Measurements from ENCODE around the gene SYT8.
A peak's percentile ranks its signal among the peaks of the same experiment; 100 is the strongest.

SYT8 gene

DNA sequence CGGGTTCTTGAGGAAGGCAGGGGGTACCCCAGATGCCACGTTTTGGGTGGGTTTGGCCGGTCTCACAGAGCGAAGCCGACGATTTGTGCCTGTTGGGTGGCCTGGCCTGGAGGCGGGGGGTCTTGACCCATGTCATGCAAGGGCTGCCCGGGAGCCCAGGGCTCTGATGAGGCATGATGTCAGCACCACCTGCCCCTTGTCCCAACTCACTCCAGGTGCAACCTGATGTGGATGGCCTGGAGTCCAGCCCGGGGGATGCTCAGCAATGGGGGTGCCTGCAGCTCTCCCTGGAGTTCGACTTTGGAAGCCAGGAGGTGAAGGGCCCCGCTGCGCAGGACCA, 851 bp downstream of the SYT8 start:
- Histone ChIP-seq H3K4ac (ENCODE audit: low read depth, low read length) (no peak overlapping the region), H2BK120ac (ENCODE audit: insufficient read depth, low read length, poor library complexity) (peak overlapping the region; percentile 90), H3K4me3 (ENCODE audit: low read depth, low read length) (no peak overlapping the region), H2AK5ac (ENCODE audit: low read length) (peak overlapping the region; percentile 79), H2BK12ac (ENCODE audit: low read length) (peak overlapping the region; percentile 32), H2AFZ (ENCODE audit: insufficient read depth, low read length, poor library complexity) (no peak overlapping the region), H3K4me1 (ENCODE audit: control insufficient read depth in 1 of 2, insufficient read depth in 2 of 2, low read length in 2 of 2) (peaks cover 19 to 30% of the 10 kb centered on the region in 2 experiments), H4K8ac (ENCODE audit: low read depth, low read length) (no peak overlapping the region), H3K14ac (ENCODE audit: low read length) (peak overlapping the region; percentile 41), H3K79me1 (ENCODE audit: low read length) (peaks cover 25% of the 10 kb centered on the region), H2BK5ac (ENCODE audit: low read depth, low read length, poor library complexity) (no peak overlapping the region), H4K12ac (ENCODE audit: low read depth, low read length) (no peak overlapping the region), H3K9me3 (ENCODE audit: insufficient read depth, low read depth, low read length) (no peaks in the 10 kb centered on the region), H3K27me3 (ENCODE audit: insufficient read depth, low read length) (no peaks in the 10 kb centered on the region), H3K27ac (ENCODE audit: low read depth, low read length) (no peak overlapping the region), H3K4me2 (ENCODE audit: low read length) (no peak overlapping the region), H3K18ac (ENCODE audit: low read length) (no peak overlapping the region), H3K36me3 (ENCODE audit: control insufficient read depth in 1 of 2, insufficient read depth in 2 of 2, low read length in 2 of 2) (no peaks in the 10 kb centered on the region), H3K79me2 (ENCODE audit: control insufficient read depth, insufficient read depth, low read length, poor library complexity) (peaks cover 3% of the 10 kb centered on the region), H3K9ac (ENCODE audit: low read length) (no peak overlapping the region), H3K23ac (ENCODE audit: low read length) (no peak overlapping the region), H4K91ac (ENCODE audit: low read depth, low read length) (peak overlapping the region; percentile 94)
- DNase-seq, result peak; percentile 80 to 87
- no CpG with 5 or more reads among the region's 12 CpGs for WGBS (ENCODE audit: extremely low coverage, insufficient coverage, insufficient read length)

DNA sequence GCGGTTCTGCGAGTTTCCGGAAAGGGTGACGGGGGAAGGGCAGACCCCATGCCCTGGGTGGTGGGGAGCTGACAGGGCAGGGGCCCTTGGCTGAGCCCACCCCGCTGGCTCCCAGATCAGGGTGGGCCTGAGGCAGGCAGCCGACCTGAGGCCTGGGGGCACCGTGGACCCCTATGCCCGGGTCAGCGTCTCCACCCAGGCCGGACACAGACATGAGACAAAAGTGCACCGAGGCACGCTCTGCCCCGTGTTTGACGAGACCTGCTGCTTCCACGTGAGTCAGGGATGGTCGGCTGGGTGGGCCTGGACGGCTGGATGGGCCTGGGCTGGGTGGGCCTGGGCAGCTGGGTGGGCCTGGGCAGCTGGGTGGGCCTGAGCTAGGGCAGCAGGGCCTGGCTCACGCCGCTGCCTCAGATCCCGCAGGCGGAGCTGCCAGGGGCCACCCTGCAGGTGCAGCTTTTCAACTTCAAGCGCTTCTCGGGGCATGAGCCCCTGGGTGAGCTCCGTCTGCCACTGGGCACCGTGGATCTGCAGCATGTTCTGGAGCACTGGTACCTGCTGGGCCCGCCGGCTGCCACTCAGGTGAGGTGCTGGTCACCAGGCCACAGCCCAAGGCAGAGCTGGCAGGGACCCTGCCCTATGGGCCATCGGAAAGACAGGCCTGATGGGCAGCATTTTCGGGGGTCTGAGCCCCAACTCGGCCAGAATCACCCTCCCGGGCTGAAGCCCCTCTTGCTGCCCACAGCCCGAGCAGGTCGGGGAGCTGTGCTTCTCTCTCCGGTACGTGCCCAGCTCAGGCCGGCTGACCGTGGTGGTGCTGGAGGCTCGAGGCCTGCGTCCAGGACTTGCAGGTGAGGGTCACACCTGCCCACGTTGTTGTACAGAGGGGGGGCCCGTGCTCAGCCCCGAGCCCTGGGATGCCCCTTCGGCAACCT, 1.5 kb downstream of the SYT8 start:
- Histone ChIP-seq H3K4me2 (ENCODE audit: low read length) (no peak overlapping the region), H4K8ac (ENCODE audit: low read depth, low read length) (no peak overlapping the region), H3K79me2 (ENCODE audit: control insufficient read depth, insufficient read depth, low read length, poor library complexity) (peaks cover 3% of the 10 kb centered on the region), H3K36me3 (ENCODE audit: control insufficient read depth in 1 of 2, insufficient read depth in 2 of 2, low read length in 2 of 2) (no peaks in the 10 kb centered on the region), H3K18ac (ENCODE audit: low read length) (no peak overlapping the region), H2AK5ac (ENCODE audit: low read length) (peak overlapping the region; percentile 26), H3K4me1 (ENCODE audit: control insufficient read depth in 1 of 2, insufficient read depth in 2 of 2, low read length in 2 of 2) (peaks cover 18 to 26% of the 10 kb centered on the region in 2 experiments), H3K9me3 (ENCODE audit: insufficient read depth, low read depth, low read length) (no peaks in the 10 kb centered on the region), H2BK5ac (ENCODE audit: low read depth, low read length, poor library complexity) (no peak overlapping the region), H3K4ac (ENCODE audit: low read depth, low read length) (no peak overlapping the region), H3K4me3 (ENCODE audit: low read depth, low read length) (no peak overlapping the region), H3K14ac (ENCODE audit: low read length) (no peak overlapping the region), H2BK12ac (ENCODE audit: low read length) (peak overlapping the region; percentile 37), H2BK120ac (ENCODE audit: insufficient read depth, low read length, poor library complexity) (no peak overlapping the region), H3K79me1 (ENCODE audit: low read length) (peaks cover 24% of the 10 kb centered on the region), H3K27ac (ENCODE audit: low read depth, low read length) (no peak overlapping the region), H3K9ac (ENCODE audit: low read length) (no peak overlapping the region), H3K23ac (ENCODE audit: low read length) (no peak overlapping the region), H4K91ac (ENCODE audit: low read depth, low read length) (peak overlapping the region; percentile 50), H3K27me3 (ENCODE audit: insufficient read depth, low read length) (no peaks in the 10 kb centered on the region), H4K12ac (ENCODE audit: low read depth, low read length) (no peak overlapping the region), H2AFZ (ENCODE audit: insufficient read depth, low read length, poor library complexity) (no peak overlapping the region)
- WGBS (ENCODE audit: extremely low coverage, insufficient coverage, insufficient read length), result no CpG with 5 or more reads among the region's 43 CpGs
- no peak for DNase-seq

DNA sequence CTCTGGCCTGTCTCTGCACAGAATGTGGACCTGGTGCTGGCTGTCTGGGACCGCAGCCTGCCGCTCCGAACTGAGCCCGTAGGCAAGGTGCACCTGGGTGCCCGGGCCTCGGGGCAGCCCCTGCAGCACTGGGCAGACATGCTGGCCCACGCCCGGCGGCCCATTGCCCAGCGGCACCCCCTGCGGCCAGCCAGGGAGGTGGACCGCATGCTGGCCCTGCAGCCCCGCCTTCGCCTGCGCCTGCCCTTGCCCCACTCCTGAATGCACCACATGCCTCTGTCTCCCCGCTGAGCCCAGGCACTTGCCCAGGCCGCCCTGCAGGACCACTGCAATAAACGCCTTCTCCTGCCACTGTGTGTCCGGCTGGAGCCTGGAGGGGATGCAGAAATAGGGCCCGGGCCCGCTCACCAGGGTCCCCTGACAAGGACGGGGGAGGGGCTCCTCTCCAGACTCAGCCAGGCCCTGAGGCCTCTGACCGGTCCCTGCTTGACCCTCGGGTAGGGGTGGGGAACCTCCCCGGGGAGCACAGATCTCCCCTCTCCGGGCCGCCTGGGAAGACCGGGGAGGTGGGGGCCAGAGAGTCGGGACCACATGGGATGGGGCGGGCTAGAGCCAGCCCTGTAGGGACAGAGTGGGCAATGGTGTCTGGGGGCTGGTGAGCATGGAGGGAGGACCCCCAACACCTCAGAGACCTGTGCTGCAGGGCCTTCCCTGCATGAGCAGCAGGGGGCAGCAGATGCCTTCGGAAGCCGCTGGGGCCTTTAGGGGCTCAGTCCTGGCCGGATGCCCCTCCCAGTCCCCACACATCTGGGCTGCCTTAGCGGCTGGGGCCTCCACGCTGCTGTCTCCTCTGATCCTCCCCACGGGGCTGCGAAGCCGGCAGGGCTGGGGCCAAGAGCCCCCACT, 2.6 kb downstream of the SYT8 start:
- no peak overlapping the region for H2BK12ac ChIP-seq (ENCODE audit: low read length)
- peak overlapping the region; percentile 80 for H2AK5ac ChIP-seq (ENCODE audit: low read length)
- no peaks in the 10 kb centered on the region for H3K36me3 ChIP-seq (ENCODE audit: control insufficient read depth in 1 of 2, insufficient read depth in 2 of 2, low read length in 2 of 2)
- H3K4me2 ChIP-seq (ENCODE audit: low read length), result no peak overlapping the region
- H3K27me3 ChIP-seq (ENCODE audit: insufficient read depth, low read length), result no peaks in the 10 kb centered on the region
- H3K4ac ChIP-seq (ENCODE audit: low read depth, low read length), result no peak overlapping the region
- H3K27ac ChIP-seq (ENCODE audit: low read depth, low read length), result no peak overlapping the region
- H3K14ac ChIP-seq (ENCODE audit: low read length), result peak overlapping the region; percentile 19
- no peak overlapping the region for H3K23ac ChIP-seq (ENCODE audit: low read length)
- peaks cover 16% of the 10 kb centered on the region for H3K79me1 ChIP-seq (ENCODE audit: low read length)
- H3K9ac ChIP-seq (ENCODE audit: low read length), result no peak overlapping the region
- no CpG with 5 or more reads among the region's 38 CpGs for WGBS (ENCODE audit: extremely low coverage, insufficient coverage, insufficient read length)
- peak; percentile 83 for DNase-seq
- no peak overlapping the region for H3K4me3 ChIP-seq (ENCODE audit: low read depth, low read length)
- peaks cover 3% of the 10 kb centered on the region for H3K79me2 ChIP-seq (ENCODE audit: control insufficient read depth, insufficient read depth, low read length, poor library complexity)
- H2AFZ ChIP-seq (ENCODE audit: insufficient read depth, low read length, poor library complexity), result no peak overlapping the region
- peaks cover 15% of the 10 kb centered on the region in 2 experiments for H3K4me1 ChIP-seq (ENCODE audit: control insufficient read depth in 1 of 2, insufficient read depth in 2 of 2, low read length in 2 of 2)
- peak overlapping the region; percentile 42 for H4K91ac ChIP-seq (ENCODE audit: low read depth, low read length)
- H4K8ac ChIP-seq (ENCODE audit: low read depth, low read length), result no peak overlapping the region
- no peak overlapping the region for H2BK5ac ChIP-seq (ENCODE audit: low read depth, low read length, poor library complexity)
- no peak overlapping the region for H4K12ac ChIP-seq (ENCODE audit: low read depth, low read length)
- H2BK120ac ChIP-seq (ENCODE audit: insufficient read depth, low read length, poor library complexity), result no peak overlapping the region
- H3K9me3 ChIP-seq (ENCODE audit: insufficient read depth, low read depth, low read length), result no peaks in the 10 kb centered on the region
- no peak overlapping the region for H3K18ac ChIP-seq (ENCODE audit: low read length)

DNA sequence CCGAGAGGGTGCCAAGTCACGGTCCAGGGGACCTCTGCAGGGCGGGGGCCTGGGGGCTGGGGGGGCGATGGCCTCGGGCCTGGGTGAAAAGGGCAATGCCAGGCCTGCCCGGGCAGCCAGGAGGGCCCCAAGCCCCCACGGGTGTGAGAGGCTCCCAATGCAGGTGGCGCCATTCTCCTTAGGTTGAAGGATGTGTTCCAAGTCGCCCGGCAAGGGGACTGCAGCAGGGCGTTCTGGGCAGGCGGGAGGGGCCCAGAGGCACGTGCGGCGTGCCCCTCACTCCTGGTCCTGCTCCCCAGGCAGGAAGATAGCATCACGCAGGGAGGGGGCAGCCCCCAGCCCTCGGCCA, 3.3 kb downstream of the SYT8 start:
- no peak overlapping the region for H3K4me2 ChIP-seq (ENCODE audit: low read length)
- no peaks in the 10 kb centered on the region for H3K36me3 ChIP-seq (ENCODE audit: control insufficient read depth in 1 of 2, insufficient read depth in 2 of 2, low read length in 2 of 2)
- H3K27ac ChIP-seq (ENCODE audit: low read depth, low read length), result no peak overlapping the region
- H2BK5ac ChIP-seq (ENCODE audit: low read depth, low read length, poor library complexity), result no peak overlapping the region
- peaks cover 3% of the 10 kb centered on the region for H3K79me2 ChIP-seq (ENCODE audit: control insufficient read depth, insufficient read depth, low read length, poor library complexity)
- H3K14ac ChIP-seq (ENCODE audit: low read length), result no peak overlapping the region
- H3K18ac ChIP-seq (ENCODE audit: low read length), result no peak overlapping the region
- H3K27me3 ChIP-seq (ENCODE audit: insufficient read depth, low read length), result no peaks in the 10 kb centered on the region
- no CpG with 5 or more reads among the region's 17 CpGs for WGBS (ENCODE audit: extremely low coverage, insufficient coverage, insufficient read length)
- peak overlapping the region; percentile 41 for H4K91ac ChIP-seq (ENCODE audit: low read depth, low read length)
- peaks cover 15% of the 10 kb centered on the region in 2 experiments for H3K4me1 ChIP-seq (ENCODE audit: control insufficient read depth in 1 of 2, insufficient read depth in 2 of 2, low read length in 2 of 2)
- H2BK12ac ChIP-seq (ENCODE audit: low read length), result peak overlapping the region; percentile 33
- H2BK120ac ChIP-seq (ENCODE audit: insufficient read depth, low read length, poor library complexity), result no peak overlapping the region
- no peak overlapping the region for H3K9ac ChIP-seq (ENCODE audit: low read length)
- no peaks in the 10 kb centered on the region for H3K9me3 ChIP-seq (ENCODE audit: insufficient read depth, low read depth, low read length)
- H3K79me1 ChIP-seq (ENCODE audit: low read length), result peaks cover 16% of the 10 kb centered on the region
- H4K8ac ChIP-seq (ENCODE audit: low read depth, low read length), result no peak overlapping the region
- H3K23ac ChIP-seq (ENCODE audit: low read length), result no peak overlapping the region
- peak overlapping the region; percentile 34 for H2AK5ac ChIP-seq (ENCODE audit: low read length)
- no peak overlapping the region for H2AFZ ChIP-seq (ENCODE audit: insufficient read depth, low read length, poor library complexity)
- no peak for DNase-seq
- H3K4me3 ChIP-seq (ENCODE audit: low read depth, low read length), result no peak overlapping the region
- no peak overlapping the region for H3K4ac ChIP-seq (ENCODE audit: low read depth, low read length)
- no peak overlapping the region for H4K12ac ChIP-seq (ENCODE audit: low read depth, low read length)
